ENCODE data around the gene TM4SF18.
A peak's percentile ranks its signal among the peaks of the same experiment; 100 is the strongest.
"Not testable (repeated sequence)": the region's sequence is repeated elsewhere in the genome, so short reads cannot be mapped to it uniquely, and the experiment has no call there.

The TM4SF18 gene

GRCh38 chr3:149333176-149333859 is at the start of gene TM4SF18:
TM4SF18 (minus strand) TSS chr3:149333636; CDS start chr3:149333382, 254 bp downstream.
- peak; percentile 40 for DNase-seq (ENCODE audit: low read depth)

- DNase-seq (ENCODE audit: low read depth) = no peak
Measured at GRCh38 chr3:149382518-149382917, 49.1 kb upstream of the TM4SF18 start.

- DNase-seq (ENCODE audit: low read depth) = peak; percentile 92
Measured at GRCh38 chr3:149382101-149382467, 48.6 kb upstream of the TM4SF18 start.

GRCh38 chr3:149381173-149382100 is 48.0 kb upstream of the TM4SF18 start:
- DNase-seq (ENCODE audit: low read depth) = no peak

GRCh38 chr3:149380220-149380619 is 46.8 kb upstream of the TM4SF18 start:
- DNase-seq (ENCODE audit: low read depth) = not testable (repeated sequence)

GRCh38 chr3:149378478-149379309 is 45.3 kb upstream of the TM4SF18 start:
- no peak for DNase-seq (ENCODE audit: low read depth)

GRCh38 chr3:149377408-149378364 is 44.2 kb upstream of the TM4SF18 start, which contains the start of gene TM4SF1:
TM4SF1 (minus strand) TSS chr3:149377649; CDS start chr3:149377547, 102 bp downstream.
- peak; percentile 92 for DNase-seq (ENCODE audit: low read depth)

- DNase-seq (ENCODE audit: low read depth) = peak; percentile 60
Measured at GRCh38 chr3:149376718-149377407, 43.4 kb upstream of the TM4SF18 start.

- peak; percentile 37 for DNase-seq (ENCODE audit: low read depth)
Measured at GRCh38 chr3:149375501-149376196, 42.2 kb upstream of the TM4SF18 start.

GRCh38 chr3:149374793-149375500 is 41.5 kb upstream of the TM4SF18 start:
- no peak for DNase-seq (ENCODE audit: low read depth)

GRCh38 chr3:149374391-149374790 is 41.0 kb upstream of the TM4SF18 start:
- DNase-seq (ENCODE audit: low read depth) = no peak

GRCh38 chr3:149373235-149374125 is 40.0 kb upstream of the TM4SF18 start:
- DNase-seq (ENCODE audit: low read depth) = peak; percentile 84

- DNase-seq (ENCODE audit: low read depth) = no peak
Measured at GRCh38 chr3:149371723-149372114, 38.3 kb upstream of the TM4SF18 start.

- DNase-seq (ENCODE audit: low read depth) = peak; percentile 82
Measured at GRCh38 chr3:149371001-149371722, 37.7 kb upstream of the TM4SF18 start.

GRCh38 chr3:149369991-149370866 is 36.8 kb upstream of the TM4SF18 start:
- no peak for DNase-seq (ENCODE audit: low read depth)
